HUDEP-2 (cell line): ENCODE data around the gene CTIF.

Experiments
- DNase-seq, 76 experiments: peaks; one replicate each; lab custom pipeline; 2025; ENCODE audit not compliant: unreplicated experiment in 76 of 76; lab: John Stamatoyannopoulos, UW

CTIF gene

DNA sequence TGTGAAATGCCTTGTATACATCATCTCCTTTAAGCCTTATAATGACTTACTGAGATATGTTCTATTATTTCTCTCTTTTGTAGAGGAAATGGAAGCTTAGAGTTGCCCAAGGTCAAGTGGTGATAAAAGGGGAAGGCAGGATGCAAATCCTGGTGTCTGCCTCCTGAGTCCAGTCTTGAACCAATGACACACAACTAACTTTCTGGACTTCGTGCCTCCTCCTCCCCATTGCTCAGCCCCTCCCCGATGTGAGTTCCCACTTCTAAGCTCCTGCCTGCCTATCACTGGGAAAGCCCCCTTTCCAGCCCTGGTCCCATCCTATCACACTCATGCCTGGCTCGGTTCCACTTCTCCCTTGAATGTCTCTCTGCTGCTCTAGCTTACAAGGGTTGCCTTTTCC, 6.9 kb upstream of the CTIF start:
- DNase-seq, result no peak

GRCh38 chr18:48533340-48534070, 5.3 kb upstream of the CTIF start:
- DNase-seq, result no peak

GRCh38 chr18:48534364-48534763, 4.5 kb upstream of the CTIF start:
- no peak for DNase-seq

- DNase-seq, result no peak
Measured at GRCh38 chr18:48535956-48536355, 2.9 kb upstream of the CTIF start.

DNA sequence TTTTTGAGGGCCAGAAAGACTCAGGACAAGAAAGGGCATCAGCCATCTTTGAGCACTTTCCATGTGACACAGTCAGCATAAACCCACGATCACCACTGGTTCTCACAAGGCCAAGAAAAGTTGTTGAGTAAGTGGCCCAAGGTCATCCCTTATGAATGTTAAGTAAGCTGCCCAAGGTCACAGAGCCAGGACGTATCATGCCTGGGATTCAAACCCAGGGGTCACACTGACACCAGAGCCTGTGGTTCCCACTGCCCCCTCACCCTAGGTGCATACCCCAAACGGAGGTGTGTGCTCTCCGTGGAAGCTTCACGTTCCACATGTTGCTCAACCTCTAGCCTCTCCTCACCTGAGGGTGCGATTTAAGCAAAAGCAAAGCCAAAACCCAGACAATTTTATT, 2.3 kb upstream of the CTIF start:
- no peak for DNase-seq

DNA sequence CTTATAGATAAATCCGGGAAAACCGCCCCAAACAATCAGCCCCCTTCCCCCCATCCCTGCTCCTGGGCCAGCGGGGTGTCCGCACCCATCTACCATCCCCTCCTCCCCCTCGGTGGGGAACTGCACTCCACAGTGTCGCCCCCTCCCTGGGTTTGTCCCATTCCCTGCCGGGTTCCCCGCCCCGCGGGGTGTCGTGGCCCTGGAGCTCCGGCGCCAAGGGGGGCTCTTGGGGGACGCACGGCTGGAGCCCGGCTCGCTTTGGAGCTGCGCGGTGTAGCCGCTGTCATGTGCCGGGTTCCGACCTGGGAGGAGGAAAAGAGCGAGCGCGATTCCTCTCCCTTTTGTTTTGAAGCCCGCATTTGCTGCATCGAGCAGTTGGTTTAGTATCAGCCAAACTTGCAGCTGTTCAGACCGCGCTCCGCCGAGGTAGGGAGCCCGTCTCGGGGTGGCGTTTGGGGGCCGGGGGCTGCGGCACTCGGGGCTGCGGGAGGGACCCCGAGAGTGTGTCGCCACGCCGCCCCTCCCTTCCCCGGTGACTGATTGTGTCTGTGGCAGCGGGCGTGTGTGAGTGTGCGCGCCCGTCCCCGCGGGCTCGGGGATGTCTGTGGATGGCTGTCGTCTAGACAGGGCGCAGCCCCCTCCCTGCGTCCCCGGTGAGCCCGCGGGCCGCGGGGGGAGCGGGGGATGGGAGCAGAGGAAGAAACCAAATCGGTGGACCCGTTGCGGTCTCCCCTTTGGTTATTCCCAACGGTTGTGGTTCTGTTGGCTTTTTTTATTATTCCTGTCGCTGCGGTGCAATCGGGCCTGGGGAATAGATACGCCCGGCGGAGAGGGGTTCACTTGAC, 797 bp downstream of the CTIF start:
- peak in 21 of 76 experiments; percentile 8 to 53 (median 26) for DNase-seq

GRCh38 chr18:48540251-48541025, 1.6 kb downstream of the CTIF start:
- DNase-seq, result peak in 65 of 76 experiments; percentile 6 to 82 (median 50)

GRCh38 chr18:48541026-48541746, 2.4 kb downstream of the CTIF start:
- DNase-seq, result peak in 56 of 76 experiments; percentile 1 to 75 (median 41)

DNA sequence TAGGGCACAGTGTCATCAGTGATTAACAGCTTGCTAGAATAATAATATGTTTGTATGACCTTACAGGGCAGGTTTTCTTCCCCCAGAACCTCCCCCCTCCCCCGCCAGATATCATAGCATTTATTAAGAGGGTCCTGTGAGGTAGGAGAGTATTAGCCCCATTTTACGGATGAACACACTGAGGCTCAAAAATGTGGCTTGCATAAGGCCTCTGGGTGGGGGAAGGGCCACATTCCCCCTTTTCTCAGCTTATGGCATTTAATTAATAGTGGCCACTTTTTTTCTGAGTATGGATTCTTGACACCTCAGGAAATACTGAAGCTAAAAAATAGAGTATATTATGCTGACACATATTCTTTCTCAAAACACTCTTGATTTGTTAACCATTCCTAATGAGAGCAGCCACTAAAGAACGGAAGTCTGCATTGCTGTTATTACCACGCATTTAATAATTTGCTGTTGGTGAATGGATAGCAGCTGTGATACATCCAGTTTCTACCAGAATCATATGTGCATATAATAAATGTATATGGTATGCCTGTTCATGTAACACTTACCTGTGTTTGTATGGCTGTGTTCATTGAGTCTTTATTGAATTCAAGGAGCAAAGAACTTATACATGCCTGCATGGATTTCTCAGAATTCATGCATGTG, 3.0 kb downstream of the CTIF start:
- no peak for DNase-seq

DNA sequence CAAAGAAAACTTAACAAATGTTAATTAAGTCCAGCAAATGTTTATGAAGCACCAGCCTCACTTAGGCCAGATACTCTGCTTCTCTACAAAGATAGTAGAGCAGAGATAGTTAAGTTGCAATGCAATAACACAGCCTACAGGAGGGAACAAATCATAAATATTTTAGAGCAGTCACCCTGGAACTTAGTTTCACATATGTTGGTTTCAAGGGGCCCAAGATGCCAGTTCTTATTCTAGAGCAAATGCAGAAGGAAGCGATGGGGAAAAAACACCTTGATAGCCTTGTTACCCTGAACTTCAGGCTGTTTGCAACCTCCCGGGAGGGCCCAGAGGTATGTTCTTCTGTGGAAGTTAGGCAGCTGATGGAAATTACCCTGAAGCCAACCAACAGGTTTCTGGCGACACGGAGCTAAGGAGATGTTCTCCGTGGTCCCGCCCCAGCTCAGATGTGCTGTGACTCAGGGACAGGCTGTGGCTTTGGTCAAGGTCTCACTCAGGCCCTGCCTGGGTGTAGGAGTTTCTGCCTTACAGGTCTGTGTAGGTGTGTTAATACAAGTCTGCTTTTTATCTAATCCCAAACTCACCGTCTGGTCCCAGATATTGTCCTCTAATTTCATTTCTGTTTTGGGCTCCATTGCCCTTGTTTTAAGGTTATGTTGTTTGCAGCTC, 3.8 kb downstream of the CTIF start:
- DNase-seq, result no peak

GRCh38 chr18:48543228-48543627, 4.4 kb downstream of the CTIF start:
- DNase-seq, result peak in 3 of 76 experiments; percentile 20 to 31 (median 28)

GRCh38 chr18:48544116-48544515, 5.3 kb downstream of the CTIF start:
- no peak for DNase-seq

GRCh38 chr18:48544661-48545415, 6.0 kb downstream of the CTIF start:
- DNase-seq, result no peak

GRCh38 chr18:48545757-48546321, 7.0 kb downstream of the CTIF start:
- peak in 1 of 76 experiments; percentile 17 for DNase-seq

- DNase-seq, result no peak
Measured at GRCh38 chr18:48546396-48546795, 7.6 kb downstream of the CTIF start.

- DNase-seq, result no peak
Measured at GRCh38 chr18:48547531-48547981, 8.7 kb downstream of the CTIF start.

DNA sequence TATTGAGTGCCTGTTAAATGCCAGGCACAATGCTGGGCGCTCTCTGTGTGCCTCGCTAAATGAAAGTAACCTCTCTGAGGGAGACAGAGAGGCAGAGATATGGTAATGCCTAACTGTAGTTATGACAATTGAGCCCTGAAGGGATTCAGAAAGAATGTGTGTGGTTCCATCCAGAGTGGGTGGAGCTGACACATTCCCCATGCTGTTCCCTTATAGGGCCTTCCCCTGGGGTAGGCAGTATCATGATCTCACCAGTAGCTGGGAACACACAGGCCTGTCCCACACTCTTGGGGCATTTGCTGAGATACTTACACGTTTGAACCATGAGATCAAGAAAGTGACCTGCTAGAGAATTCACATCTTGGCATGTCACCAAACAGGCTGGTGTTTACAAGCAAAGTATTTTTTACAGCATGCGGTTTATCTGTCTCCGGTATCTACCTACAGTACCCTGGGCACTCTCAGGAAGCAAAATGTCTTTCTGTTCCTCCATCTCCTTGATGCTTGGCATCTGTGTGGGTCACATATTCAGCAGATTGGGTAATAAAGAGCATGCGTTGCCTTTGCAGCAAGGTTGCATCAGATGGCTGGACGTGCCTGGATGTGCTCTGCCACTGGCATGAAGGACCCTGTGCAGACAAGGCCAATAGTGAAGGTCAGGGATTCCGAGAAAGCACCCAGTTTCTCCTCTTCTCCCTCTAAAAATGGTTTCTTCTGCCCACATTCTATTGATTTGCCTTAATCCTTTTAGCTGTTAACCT, 9.4 kb downstream of the CTIF start:
- peak in 1 of 76 experiments; percentile 12 for DNase-seq

DNA sequence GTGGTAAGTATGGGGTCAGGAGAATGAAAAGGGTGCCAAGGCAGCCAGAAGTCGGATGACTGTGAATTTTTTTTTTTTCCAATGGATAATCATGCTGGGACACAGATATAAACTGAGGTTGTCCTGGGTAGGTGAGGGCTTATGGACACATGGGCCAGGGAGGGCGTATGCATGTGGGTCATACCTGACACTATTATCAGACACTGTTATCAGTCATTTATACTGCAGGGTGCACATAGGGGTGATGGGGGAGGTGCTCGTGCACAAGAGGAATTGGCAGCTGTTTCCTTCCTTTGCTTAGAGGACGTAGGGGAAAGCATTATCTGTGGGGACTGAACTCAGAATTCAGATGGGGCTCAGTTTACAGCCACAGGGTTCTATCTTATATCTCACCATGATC, 10.1 kb downstream of the CTIF start:
- no peak for DNase-seq
